HepG2 (cell line): Measurements from ENCODE around the gene SNRNP25. TPM values are rescaled to one million over a fixed set of nuclear protein-coding genes. Genes with fewer than 3 reads are reported as not detected.
A peak's percentile ranks its signal among the peaks of the same experiment; 100 is the strongest.

Experiments used
- ATRX ChIP-seq: sonication (generic); formaldehyde crosslinking; IDR thresholded peaks from 2 replicates; pipeline ENCODE4 v1.4.0; 2020; ENCODE audit warnings: missing genetic modification reagents, borderline replicate concordance
- CBX5 ChIP-seq: sonication (generic); formaldehyde crosslinking; IDR thresholded peaks from 2 replicates; pipeline ENCODE4 v1.4.0; 2020; ENCODE audit warnings: missing genetic modification reagents, borderline replicate concordance
- CHD4 ChIP-seq: fragments of 200-600 bp; sonication (generic); IDR thresholded peaks from 2 replicates; pipeline ENCODE4 v1.7.0; 2017; ENCODE audit warnings: mild to moderate bottlenecking, low read length, borderline replicate concordance
- EHMT2 ChIP-seq: fragments of 200-600 bp; sonication (generic); IDR thresholded peaks from 2 replicates; pipeline ENCODE4 v1.7.0; 2017; ENCODE audit warnings: antibody characterized with exemption, low read depth, low read length, borderline replicate concordance
- EZH2 ChIP-seq: conservative IDR thresholded peaks from 2 replicates; pipeline ENCODE4 v1.6.1; 2012; ENCODE audit warnings: mild to moderate bottlenecking, low read depth, low read length, moderate library complexity
- FOSL1 ChIP-seq: sonication (generic); formaldehyde crosslinking; IDR thresholded peaks from 2 replicates; pipeline ENCODE4 v1.9.0; 2021; ENCODE audit warnings: missing genetic modification reagents, borderline replicate concordance
- FOXK2 ChIP-seq: fragments of 450-650 bp; IDR thresholded peaks from 2 replicates; pipeline ENCODE4 v1.6.1; 2016
- FOXO4 ChIP-seq: sonication (generic); formaldehyde crosslinking; conservative IDR thresholded peaks from 2 replicates; pipeline ENCODE4 v1.8.1; 2023; ENCODE audit warnings: missing genetic modification reagents
- HDAC6 ChIP-seq: fragments of 200-600 bp; sonication (generic); IDR thresholded peaks from 2 replicates; pipeline ENCODE4 v1.7.0; 2017; ENCODE audit warnings: mild to moderate bottlenecking, antibody characterized with exemption, low read length, low read depth
- KAT2B ChIP-seq: fragments of 150-350 bp; IDR thresholded peaks from 2 replicates; pipeline ENCODE4 v1.6.1; 2014; ENCODE audit warnings: low read depth, low read length, borderline replicate concordance
- KLF15 ChIP-seq: sonication (generic); formaldehyde crosslinking; IDR thresholded peaks from 2 replicates; pipeline ENCODE4 v1.8.1; 2023; ENCODE audit warnings: borderline replicate concordance, mild to moderate bottlenecking, inconsistent platforms, missing genetic modification reagents, mixed read lengths
- KLF16 ChIP-seq, 2 experiments: sonication (generic) in 1 of 2; formaldehyde crosslinking in 1 of 2; IDR thresholded peaks; 2 replicates each; pipeline versions ENCODE4 v1.6.1 to v1.8.0; 2016 to 2023; ENCODE audit warnings: missing genetic modification reagents in 2 of 2, missing compliant biosample characterization in 1 of 2
- MIXL1 ChIP-seq: IDR thresholded peaks from 2 replicates; pipeline ENCODE4 v1.6.1; 2016
- PAF1 ChIP-seq: IDR thresholded peaks from 2 replicates; pipeline ENCODE4 v1.6.1; 2016; ENCODE audit warnings: missing genetic modification reagents, missing compliant biosample characterization
- PLRG1 ChIP-seq: fragments of 450-650 bp; conservative IDR thresholded peaks from 2 replicates; pipeline ENCODE4 v1.6.1; 2016
- RARG ChIP-seq: sonication (generic); formaldehyde crosslinking; IDR thresholded peaks from 2 replicates; pipeline ENCODE4 v1.4.0; 2020; ENCODE audit warnings: low read depth, mild to moderate bottlenecking, missing genetic modification reagents
- SPEN ChIP-seq: sonication (generic); formaldehyde crosslinking; IDR thresholded peaks from 2 replicates; pipeline ENCODE4 v1.5.1; 2020; ENCODE audit warnings: low read depth, mild to moderate bottlenecking, missing genetic modification reagents
- SSRP1 ChIP-seq: IDR thresholded peaks from 2 replicates; pipeline ENCODE4 v1.6.1; 2016; ENCODE audit warnings: control low read depth
- ZIK1 ChIP-seq: sonication (generic); formaldehyde crosslinking; IDR thresholded peaks from 2 replicates; pipeline ENCODE4 v1.5.0; 2020; ENCODE audit warnings: mild to moderate bottlenecking, low read depth, missing genetic modification reagents, borderline replicate concordance
- ZNF121 ChIP-seq: sonication (generic); formaldehyde crosslinking; IDR thresholded peaks from 2 replicates; pipeline ENCODE4 v1.5.0; 2020; ENCODE audit warnings: mild to moderate bottlenecking, missing genetic modification reagents
- ZNF24 ChIP-seq: fragments of 450-650 bp; IDR thresholded peaks from 2 replicates; pipeline ENCODE4 v1.6.1; 2017; ENCODE audit warnings: antibody characterized with exemption, mild to moderate bottlenecking
- ZNF543 ChIP-seq: sonication (generic); formaldehyde crosslinking; IDR thresholded peaks from 2 replicates; pipeline ENCODE4 v1.4.0; 2020; ENCODE audit warnings: mild to moderate bottlenecking, missing genetic modification reagents
- ZNF766 ChIP-seq: sonication (generic); formaldehyde crosslinking; IDR thresholded peaks from 2 replicates; pipeline ENCODE4 v1.5.0; 2020; ENCODE audit warnings: missing genetic modification reagents, borderline replicate concordance
- polyA plus RNA-seq, 8 experiments: library from polyadenylated mRNA; depleted of rRNA in 3 of 8; stranded (reverse) in 7 of 8; unstranded in 1 of 8; fragments of >200 nt; fragmentation: Illumina TruSeq in 4 of 8; extraction: Trizol in 4 of 8; gene quantifications; 2 replicates each; pipeline versions ENCODE4 v1.2.1 to v1.2.3, GENCODE V29; 2011 to 2016; ENCODE audit warnings: low read depth in 4 of 8, missing spikeins in 1 of 8, mixed read lengths in 1 of 8; ENCODE audit not compliant: insufficient read depth in 1 of 8
- total RNA-seq, 5 experiments: library from RNA; depleted of rRNA; stranded (reverse); fragments of >200 nt; fragmentation: Illumina TruSeq; extraction: Trizol; gene quantifications; 2 replicates each; pipeline ENCODE4 v1.2.3, GENCODE V29; 2016; ENCODE audit warnings: low read depth in 1 of 5
- TF ChIP-seq, protein P1 (sequence below): sonication (generic); formaldehyde crosslinking; IDR thresholded peaks from 2 replicates; pipeline ENCODE4 v1.9.0; 2021; ENCODE audit warnings: missing genetic modification reagents, borderline replicate concordance
- TF ChIP-seq, protein P2 (sequence below): sonication (generic); formaldehyde crosslinking; IDR thresholded peaks from 2 replicates; pipeline ENCODE4 v1.4.0; 2020; ENCODE audit warnings: mild to moderate bottlenecking, missing genetic modification reagents

SNRNP25 gene
- total and polyA plus RNA-seq, 2 of the 13 experiments (the other 11 are each of a cell fraction or from before 2014, with no cell fraction given): 34.1 to 97.4 TPM

DNA sequence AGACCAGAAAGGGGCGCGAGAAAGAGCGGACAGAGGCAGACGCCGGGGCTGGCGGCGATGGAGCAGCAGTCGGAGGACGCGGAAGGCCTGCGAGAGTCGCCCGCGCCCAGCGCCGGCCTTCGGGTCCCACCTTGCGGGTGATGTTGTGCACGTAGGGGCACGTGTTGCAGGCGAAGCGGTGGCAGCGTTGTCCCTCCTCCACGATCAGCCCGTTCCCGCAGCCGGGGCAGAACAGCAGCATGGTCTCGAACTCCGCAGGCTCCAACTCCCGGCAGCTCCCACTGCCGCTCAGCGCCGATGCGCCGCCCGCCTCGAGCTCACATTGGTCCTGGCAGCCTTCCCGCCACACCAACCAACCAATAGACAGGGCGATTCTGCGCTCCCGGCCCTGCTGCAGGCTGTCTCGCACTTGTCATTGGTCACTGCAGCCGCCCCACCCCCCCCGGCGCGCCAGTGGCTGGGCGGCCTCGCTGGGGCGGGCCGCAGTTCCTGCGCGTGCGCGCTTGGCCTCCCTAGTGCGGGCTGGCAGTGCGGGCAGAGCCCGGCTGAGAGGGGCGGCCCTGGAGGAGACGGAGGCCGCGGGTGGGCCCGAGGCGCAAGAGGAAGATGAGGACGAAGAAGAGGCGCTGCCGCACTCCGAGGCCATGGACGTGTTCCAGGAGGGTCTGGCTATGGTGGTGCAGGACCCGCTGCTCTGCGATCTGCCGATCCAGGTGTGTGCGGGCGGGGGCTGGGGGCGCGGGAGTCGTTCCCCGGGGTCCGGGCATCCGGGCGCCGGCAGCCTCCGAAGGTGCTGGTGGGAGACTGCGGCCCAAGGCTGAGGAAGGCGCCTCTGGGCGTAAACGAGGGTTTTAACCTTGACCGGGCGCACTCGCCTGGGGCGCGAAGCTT lies at the start of gene SNRNP25, which contains the start of gene POLR3K (continued):
- TF ChIP-seq FOXO4 (CRISPR knock-in tag) (0 out of 2 replicates have a peak, but pooled peaks have one; percentile 68), ZNF766 (CRISPR knock-in tag) (no peak), EZH2 (no peak), FOXK2 (no peak), KLF15 (CRISPR knock-in tag) (peak; percentile 44; the same call in 1 of the 2 replicates), FOSL1 (CRISPR knock-in tag) (no peak), RARG (no peak), ZNF24 (no peak), ZNF121 (CRISPR knock-in tag) (no peak), ATRX (no peak), CHD4 (no peak), KAT2B (no peak), SPEN (CRISPR knock-in tag) (peak; percentile 29), PAF1 (CRISPR knock-in tag) (no peak), MIXL1 (CRISPR knock-in tag) (no peak), ZNF543 (0 out of 2 replicates have a peak, but pooled peaks have one; percentile 79), KLF16 (CRISPR knock-in tag; IDR thresholded peaks at IDR 0.05) (peak in 1 of 2 experiments; percentile 19; a peak in 1 of 4 replicates), EHMT2 (no peak), PLRG1 (no peak), HDAC6 (no peak), SSRP1 (CRISPR knock-in tag) (no peak), ZIK1 (CRISPR knock-in tag) (peak; percentile 67), CBX5 (CRISPR knock-in tag) (no peak)
- TF ChIP-seq, protein P1, sequence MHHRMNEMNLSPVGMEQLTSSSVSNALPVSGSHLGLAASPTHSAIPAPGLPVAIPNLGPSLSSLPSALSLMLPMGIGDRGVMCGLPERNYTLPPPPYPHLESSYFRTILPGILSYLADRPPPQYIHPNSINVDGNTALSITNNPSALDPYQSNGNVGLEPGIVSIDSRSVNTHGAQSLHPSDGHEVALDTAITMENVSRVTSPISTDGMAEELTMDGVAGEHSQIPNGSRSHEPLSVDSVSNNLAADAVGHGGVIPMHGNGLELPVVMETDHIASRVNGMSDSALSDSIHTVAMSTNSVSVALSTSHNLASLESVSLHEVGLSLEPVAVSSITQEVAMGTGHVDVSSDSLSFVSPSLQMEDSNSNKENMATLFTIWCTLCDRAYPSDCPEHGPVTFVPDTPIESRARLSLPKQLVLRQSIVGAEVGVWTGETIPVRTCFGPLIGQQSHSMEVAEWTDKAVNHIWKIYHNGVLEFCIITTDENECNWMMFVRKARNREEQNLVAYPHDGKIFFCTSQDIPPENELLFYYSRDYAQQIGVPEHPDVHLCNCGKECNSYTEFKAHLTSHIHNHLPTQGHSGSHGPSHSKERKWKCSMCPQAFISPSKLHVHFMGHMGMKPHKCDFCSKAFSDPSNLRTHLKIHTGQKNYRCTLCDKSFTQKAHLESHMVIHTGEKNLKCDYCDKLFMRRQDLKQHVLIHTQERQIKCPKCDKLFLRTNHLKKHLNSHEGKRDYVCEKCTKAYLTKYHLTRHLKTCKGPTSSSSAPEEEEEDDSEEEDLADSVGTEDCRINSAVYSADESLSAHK (CRISPR knock-in tag): no peak
- TF ChIP-seq, protein P2, sequence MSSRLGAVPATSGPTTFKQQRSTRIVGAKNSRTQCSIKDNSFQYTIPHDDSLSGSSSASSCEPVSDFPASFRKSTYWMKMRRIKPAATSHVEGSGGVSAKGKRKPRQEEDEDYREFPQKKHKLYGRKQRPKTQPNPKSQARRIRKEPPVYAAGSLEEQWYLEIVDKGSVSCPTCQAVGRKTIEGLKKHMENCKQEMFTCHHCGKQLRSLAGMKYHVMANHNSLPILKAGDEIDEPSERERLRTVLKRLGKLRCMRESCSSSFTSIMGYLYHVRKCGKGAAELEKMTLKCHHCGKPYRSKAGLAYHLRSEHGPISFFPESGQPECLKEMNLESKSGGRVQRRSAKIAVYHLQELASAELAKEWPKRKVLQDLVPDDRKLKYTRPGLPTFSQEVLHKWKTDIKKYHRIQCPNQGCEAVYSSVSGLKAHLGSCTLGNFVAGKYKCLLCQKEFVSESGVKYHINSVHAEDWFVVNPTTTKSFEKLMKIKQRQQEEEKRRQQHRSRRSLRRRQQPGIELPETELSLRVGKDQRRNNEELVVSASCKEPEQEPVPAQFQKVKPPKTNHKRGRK: no peak; the same call in 1 of the 2 replicates
